HG03280 (cell line): ENCODE data around the gene LGR4.
"Not testable (repeated sequence)": the region's sequence is repeated elsewhere in the genome, so short reads cannot be mapped to it uniquely, and the experiment has no call there.

Experiments used
- ATAC-seq: cut with Tn5 transposase; IDR thresholded peaks from one replicate; pipeline ENCODE4 v1.9.1; 2021; ENCODE audit warnings: mild to moderate bottlenecking, moderate library complexity; ENCODE audit not compliant: unreplicated experiment

Gene LGR4, protein sequence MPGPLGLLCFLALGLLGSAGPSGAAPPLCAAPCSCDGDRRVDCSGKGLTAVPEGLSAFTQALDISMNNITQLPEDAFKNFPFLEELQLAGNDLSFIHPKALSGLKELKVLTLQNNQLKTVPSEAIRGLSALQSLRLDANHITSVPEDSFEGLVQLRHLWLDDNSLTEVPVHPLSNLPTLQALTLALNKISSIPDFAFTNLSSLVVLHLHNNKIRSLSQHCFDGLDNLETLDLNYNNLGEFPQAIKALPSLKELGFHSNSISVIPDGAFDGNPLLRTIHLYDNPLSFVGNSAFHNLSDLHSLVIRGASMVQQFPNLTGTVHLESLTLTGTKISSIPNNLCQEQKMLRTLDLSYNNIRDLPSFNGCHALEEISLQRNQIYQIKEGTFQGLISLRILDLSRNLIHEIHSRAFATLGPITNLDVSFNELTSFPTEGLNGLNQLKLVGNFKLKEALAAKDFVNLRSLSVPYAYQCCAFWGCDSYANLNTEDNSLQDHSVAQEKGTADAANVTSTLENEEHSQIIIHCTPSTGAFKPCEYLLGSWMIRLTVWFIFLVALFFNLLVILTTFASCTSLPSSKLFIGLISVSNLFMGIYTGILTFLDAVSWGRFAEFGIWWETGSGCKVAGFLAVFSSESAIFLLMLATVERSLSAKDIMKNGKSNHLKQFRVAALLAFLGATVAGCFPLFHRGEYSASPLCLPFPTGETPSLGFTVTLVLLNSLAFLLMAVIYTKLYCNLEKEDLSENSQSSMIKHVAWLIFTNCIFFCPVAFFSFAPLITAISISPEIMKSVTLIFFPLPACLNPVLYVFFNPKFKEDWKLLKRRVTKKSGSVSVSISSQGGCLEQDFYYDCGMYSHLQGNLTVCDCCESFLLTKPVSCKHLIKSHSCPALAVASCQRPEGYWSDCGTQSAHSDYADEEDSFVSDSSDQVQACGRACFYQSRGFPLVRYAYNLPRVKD

DNA sequence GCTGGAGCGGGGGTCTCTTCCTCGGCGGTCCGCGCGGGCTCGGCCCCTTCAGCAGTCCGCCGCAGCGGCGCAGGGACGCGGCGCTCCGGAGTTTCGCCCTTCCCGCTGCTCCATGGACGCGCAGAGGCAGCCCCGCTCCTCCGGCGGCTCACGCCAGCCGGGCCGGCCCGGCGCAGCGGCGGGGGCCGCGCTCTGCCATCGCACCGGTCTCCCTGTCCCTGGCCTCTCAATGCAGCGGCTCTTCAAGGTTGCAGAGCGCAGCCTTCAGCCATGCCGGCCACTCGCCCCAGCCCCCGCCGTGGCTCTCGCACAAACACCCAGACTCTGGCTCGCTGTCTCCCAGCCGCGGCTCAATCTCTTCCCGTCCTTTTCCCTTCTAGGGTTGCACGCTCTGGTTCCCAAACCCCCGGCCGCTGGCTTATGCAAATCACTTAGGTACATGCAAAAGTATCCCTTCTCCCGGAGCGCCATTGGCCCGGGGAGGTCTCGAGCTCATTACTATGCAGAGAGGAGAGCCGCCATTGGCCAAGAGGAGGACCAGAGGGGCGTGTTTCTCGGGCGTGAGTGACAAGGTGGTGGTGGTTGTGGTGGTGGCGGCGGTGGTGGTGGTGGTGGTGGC, at the start of gene LGR4:
Gene LGR4, minus strand, starts transcription at position 393 of the 619 bp plus-strand sequence. CDS start 488 bp downstream, outside the sequence.
- ATAC-seq, result peak; percentile 82

DNA sequence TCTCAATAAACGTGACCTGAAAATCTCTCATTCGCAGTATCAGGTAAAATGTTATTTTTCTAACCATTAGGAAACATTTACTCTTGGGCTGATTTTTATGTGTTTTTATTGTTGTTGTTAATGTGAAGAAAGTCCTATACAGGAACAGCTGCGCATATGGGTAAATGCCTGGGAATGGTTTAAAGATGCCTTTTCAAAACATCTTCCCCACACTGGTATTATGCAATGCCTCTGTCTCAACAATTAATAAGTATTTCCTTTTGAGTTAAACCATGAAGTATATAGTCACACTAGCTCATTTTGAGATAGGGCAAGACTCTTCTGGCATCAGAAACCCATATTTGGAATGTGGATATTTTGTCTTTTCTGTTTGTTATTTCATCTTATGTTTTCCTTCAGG, 47.6 kb upstream of the LGR4 start:
- no peak for ATAC-seq

DNA sequence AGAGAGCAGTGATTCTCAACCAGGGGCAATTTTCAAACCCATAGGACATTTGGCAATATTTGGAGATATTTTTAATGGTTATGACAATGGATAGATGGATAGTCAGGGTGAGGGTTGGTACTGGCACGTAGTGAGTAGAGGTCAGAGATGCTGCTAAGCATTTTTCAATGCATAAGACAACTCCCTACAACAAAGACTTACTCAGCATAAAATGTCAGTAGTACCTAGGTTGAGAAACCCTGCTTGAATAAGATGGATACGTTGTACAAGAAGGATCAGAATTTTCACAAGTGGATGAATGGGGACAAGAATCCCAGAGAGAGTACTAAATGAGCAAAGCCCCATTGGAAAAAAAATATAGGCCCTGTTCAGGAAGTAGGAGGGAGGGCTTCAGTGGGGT, 45.9 kb upstream of the LGR4 start:
- ATAC-seq, result no peak

DNA sequence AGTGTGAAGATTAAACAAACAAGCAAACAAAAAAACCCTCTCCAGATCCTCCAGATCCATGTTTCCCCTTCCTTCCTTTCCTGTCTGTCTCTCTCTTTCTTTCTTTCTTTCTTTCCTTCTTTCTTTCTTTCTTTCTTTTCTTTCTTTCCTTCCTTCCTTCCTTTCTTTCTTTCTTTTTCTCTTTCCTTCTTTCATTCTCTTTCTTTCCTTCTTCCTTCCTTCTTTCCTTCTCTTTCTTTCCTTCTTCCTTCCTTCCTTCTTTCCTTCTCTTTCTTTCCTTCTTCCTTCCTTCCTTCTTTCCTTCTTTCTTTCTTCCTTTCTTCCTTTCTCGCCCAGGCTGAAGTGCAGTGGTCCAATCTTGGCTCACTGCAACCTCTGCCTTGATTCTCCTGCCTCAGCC, 44.9 kb upstream of the LGR4 start:
- not testable (repeated sequence) for ATAC-seq

DNA sequence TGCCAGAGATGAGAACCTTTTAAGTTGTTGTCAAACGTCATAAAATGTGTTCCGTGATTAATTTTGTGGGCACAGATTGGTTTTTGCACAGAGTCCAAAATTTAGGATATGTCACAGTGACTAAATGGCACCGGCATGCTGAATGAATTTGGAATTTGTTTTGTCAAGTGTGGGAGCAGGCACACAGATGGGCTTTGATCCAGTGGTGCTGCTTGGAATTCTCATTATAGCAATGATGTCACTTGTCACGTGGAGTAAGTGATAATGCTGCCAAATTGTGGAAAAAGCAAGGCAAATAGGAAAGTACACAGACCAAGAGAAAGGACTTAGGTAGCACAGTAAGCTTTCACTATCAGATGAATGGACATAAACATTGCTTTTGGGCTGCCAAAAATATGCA, 42.0 kb upstream of the LGR4 start:
- ATAC-seq, result no peak

DNA sequence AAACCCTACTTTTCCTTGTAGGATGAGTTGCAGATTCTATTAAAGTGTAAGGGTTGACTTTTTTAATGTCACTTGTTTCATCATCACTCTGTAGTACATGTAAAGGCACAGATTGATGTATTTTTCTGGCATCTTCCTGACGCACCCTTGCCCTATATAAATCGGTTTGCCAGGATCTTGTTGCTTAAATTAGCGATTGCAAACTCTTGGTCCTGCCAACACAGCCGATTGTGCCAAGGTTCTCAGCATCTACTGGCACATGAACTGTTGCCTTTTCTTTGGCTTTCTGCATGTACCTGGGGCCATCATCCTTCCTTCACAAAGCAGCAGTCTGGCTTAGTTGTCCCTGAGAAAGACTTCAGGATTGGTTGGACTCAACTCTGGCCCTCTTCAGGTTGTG, 41.5 kb upstream of the LGR4 start:
- ATAC-seq, result no peak

DNA sequence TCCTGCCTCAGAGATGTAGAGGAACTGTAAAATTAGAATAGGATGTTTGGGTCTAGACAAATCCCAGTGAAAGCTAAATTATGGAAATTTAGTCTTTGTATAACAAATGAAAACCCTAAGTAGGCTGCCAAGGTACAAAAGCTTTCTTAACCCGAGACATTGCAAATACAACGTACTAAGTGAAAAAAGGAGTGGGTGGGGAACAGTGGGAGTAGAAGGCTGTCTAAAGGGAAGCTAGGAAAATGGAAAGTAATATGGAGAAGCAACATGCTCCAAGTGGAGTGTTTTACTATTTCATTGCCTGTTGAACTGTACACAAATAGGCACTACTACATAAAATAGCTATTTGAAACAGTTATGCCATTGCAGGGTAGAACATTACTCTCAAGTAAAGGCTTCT, 40.8 kb upstream of the LGR4 start:
- ATAC-seq, result no peak

DNA sequence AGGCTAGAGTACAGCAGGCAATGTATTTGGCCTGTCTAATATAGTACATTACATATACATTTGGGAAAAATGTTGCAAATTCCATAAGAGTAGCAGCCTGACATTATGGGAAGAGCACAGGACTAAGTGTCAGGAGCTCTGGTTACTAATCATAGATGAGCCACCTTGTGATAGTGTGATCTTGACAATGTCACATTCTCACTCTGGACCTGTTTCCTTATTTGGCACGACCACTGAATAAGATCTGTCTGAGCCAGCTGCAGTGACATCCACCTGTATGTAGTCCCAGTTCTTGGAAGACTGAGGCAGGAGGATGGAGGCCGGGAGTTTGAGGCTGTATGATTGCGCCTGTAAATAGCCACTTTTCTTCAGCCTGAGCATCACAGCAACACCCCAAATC, 39.6 kb upstream of the LGR4 start:
- no peak for ATAC-seq

DNA sequence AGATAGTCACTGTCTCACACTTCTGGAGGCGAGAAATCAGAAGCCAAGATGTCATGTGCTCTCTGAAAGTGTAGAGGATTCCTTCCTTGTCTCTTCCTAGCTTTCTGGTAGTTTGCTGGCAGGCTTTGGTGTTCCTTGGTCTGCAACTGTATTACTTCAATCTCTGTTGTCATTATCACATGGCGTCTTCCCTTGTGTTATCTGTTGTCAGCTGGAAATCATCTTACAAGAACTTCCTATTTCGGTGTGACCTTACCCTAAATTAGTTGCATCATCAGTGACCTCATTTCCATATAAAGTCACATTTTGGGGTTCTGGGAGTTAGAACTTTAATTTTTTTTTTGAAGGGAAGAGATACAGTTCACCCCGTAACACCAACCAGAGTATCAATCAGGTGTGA, 37.3 kb upstream of the LGR4 start:
- ATAC-seq, result no peak

DNA sequence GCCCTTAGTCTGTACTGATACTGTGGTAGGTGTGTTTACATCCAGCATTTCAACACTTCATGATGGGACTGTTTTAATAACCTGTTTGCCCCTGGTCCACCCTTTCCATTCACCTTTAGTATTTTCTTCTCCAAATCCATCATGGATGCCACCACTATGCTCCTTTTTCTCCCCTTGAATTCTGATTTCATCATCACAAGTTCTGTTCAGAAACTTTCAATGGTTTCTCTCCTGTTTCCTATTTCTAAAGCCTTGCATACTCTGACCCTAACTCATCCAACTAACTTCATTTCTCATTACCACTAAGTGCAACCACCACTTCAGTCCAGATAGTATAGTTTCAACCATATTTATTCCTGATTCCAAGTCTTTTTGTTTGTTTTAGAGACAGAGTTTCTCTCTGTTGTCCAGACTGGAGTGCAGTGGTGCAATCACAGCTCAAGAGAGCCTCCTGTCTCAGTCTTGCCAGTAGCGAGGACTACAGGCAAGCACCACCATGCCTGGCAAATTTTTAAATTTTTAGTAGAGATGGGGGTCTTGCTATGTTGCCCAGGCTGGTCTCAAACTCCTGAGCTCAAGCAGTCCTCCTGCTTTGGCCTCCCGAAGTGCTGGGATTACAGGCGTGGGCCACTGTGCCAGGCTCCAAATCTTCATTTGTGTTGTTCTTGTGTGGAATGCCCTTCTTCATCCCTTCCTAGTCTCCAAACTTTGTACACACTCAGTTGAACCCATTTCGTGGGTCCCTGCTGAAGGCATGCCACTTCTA, 35.1 kb upstream of the LGR4 start:
- no peak for ATAC-seq

DNA sequence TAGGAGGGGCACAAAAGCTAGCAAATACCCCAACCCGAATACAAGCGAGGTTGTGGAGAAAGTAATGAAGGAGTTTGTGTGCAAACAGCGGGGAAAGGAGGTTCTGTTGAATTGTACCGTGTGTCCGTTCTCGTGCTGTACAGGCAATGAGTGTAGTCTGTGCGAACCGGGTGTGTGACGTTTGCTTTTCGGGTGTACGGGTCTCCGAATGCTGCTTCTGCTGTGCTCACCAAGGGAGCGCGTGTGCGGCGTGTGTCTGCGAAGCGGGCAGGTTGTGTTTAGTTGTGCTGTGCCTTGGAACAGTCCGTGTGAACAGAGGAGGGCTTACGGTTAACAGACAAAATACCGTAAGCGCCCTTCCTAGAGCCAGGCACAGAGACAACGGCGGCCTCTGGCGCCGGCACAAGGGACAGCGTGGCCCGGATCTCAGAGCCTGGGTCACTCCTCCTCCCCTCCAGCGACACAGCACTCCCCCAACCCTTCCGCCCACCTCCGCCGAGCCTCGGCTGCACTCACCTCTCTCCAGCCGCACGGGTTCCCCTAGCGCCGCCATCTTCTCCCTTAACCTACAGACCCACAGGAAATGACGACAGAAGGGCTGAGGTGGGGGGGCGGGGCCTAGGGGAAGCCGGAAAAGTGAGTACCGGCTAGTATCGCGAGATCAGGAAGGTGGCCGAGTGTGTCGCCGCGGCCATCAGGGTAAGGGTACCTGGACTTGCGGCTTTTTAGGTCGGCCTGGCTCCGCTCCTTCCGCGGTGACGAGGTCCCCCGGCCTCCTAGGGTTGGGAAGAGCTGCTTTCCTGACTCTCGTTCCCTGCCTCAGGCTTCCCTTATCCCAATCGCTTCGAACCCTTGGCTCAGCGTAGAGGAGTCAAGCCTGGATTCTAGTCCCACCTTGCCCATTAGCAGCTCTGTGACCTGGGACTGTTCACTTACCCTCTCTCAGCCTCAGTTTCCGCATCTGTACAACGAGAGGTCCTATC, 33.9 kb upstream of the LGR4 start, which contains the start of gene LIN7C:
Gene LIN7C, minus strand, starts transcription at position 570 of the 983 bp plus-strand sequence. Its CDS starts 17 bp downstream, at position 553.
- ATAC-seq, result peak; percentile 95

DNA sequence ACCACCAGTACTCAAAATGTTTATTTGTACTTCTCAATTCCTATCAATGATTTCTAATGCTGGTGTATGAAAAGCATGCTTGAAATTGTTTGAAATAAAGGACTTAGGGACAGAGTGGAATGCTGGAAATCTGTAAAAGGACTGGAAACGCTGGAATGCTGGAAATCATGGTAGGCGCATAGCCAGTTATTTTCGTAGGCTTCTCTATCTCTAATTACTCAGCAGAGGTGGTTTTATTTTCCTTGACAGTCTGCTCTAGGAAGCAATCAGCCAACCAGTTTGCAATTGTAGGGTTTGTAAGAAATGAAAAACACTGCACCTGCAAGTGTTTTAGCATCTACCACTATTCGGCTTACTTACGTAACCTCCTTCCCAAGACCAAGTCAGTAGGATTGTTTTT, 33.2 kb upstream of the LGR4 start:
- no peak for ATAC-seq

DNA sequence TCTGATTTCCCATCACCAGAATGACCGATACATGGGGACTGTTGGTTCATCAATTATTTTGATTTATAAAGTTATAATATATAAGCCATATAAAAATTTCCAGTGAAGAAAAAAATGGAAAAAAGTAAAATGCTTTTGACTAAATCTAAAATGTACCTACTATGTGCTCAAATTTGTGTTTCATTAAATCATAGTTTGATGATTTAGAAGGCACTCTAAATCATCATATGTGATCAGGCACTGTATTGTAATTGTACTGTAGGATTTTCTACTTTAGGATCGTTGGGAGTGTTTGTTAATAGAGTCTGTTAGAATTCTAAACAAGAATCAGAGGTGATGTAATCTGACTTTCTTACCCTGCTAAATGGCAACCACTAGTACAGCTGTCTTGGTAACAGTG, 31.6 kb upstream of the LGR4 start:
- no peak for ATAC-seq

DNA sequence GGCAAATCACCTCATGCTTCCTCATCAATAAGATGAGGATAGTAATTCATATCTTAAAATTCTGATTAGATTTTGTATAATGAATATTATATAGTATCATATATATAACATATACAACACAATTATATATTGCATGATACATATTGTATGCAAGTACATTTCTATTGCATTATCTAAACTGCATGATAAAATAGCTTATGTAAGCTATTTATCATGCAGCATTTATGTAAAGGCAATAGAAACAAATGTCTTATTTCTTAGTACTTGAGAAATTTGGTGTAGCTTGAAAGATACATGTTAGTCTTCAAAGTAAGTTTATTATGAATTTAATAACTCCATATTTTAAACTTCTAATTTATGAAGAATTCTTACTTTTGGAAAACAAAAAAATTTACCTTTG, 28.5 kb upstream of the LGR4 start:
- no peak for ATAC-seq

DNA sequence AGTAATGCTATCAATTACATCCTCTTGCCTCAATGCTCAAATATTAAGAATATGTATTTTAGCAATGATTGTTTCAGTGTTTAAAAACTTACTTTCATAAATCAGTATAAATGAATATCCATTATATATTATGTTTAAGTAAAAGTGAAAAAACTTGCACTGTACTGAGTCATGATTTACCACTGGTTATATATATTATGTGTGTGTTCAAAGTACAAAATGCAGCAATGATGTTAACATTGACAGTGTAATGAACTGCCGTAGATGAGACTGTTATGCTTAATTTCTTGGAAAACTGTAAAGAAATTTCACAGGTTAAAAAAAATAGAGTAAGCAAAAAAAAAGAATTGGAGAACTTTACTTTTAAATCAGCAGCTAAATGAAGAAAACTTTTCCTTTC, 25.3 kb upstream of the LGR4 start:
- ATAC-seq, result no peak

DNA sequence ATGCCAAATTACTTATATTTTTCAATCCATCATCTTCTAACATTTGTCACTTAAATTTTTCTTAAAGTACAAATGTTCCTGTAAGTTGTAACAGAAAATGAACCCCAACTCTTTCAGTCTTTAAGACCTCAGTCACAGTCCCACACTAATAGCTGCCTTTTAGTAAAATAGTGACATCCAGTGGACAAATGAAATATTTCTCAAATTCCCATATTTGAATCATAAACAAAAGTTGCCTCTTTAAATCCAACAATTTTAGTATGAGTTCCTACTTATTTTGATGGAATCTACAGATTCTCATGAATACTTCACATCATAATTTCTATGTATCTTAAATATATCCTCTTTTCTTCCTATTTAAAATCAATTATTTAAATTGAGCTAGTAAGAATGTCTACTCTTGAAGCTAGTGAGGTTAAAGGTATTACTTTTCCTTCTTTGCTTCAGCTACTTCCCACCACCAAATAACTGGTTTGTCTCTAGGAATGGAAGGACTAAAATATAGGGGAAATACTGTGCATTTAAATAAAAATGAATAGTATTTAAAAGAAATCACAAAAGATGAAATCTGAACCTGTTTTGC, 24.8 kb upstream of the LGR4 start:
- peak; percentile 78 for ATAC-seq

DNA sequence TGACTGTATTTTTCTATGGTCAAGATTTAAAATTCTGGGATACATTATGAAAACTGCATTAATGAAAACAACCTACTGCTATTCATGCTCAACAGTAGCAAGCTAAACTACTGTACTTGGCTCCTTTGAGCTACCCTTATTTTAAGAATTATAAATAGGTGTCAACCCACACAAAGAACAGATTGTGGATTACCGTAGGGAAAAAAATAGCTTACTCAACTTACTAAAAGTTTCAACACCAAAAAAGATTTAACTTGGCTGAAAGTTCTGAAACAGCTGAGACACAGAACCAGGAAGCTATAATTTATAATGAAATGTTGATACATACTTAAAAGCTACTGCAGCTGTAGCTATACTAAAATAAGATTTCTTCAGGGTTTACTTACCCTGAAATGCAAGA, 23.9 kb upstream of the LGR4 start:
- no peak for ATAC-seq

DNA sequence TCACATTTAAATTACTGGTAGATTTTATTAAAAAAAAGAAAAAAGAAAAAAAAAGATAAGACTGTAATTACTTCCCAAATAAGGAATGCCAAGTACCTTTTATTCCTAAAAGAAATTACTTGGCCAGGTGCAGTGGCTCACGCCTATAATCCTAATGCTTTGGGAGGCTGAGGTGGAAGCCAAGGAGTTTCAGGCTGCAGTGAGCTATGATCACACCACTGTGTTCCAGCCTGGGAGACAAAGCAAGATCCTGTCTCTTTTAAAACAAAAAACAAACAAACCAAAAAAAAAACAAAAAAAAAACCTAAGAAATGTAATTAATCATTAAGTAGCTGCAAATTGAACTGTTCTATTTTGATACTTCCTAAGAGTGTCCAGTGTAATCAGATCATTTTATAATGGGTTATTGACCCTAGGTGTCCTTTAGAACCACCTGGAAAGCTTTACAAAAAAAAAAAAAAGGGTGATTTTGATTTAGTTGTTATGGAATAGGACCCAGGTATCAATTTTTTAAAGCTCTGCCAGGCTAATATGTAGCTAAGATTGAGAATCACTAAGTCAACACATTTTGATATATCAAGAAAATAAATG, 23.2 kb upstream of the LGR4 start:
- no peak for ATAC-seq

DNA sequence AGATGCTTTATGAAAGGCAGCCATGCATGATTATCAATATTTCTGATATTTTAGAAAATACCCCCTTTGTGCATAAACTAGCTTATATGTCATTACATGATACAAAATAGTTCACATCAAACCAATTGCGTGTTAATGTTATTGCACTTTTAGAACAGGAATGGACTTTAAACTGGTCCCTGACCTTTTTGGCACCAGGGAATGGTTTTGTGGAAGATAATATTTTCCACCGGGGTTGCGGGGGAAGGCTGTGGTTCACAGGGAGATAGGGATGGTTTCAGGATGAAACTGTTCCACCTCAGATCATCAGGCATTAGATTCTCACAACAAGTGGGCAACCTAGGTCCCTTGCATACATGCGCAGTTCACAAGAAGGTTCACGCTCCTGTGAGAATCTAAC, 16.5 kb upstream of the LGR4 start:
- no peak for ATAC-seq
